Measurements from ENCODE around the gene ABHD17C.

ABHD17C gene

DNA sequence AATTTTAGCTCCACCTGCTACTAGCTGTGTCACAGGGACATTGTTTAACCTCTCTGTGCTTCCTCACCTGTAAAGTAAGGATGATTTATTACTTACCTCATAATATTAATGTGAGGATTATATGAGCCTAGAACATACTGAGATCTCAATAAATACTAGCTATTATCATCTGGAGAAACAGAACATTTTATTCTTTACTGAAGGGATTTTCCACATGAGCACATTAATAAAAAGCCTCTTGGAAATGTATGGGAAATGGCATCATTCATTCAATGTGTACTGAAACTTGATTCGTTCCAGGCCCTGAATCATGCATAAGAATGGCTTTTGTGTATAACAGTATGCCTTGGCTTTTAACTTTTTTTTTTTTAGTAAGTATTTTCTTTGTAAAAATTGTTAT, 73.0 kb downstream of the ABHD17C start:
- Histone ChIP-seq H3K36me3 (replicated peaks) (no peaks in the 10 kb centered on the region), H3K4me1 (no peaks in the 10 kb centered on the region), H3K4me3 (no peak overlapping the region), H3K9me3 (no peaks in the 10 kb centered on the region), H3K27me3 (ENCODE audit: low read depth) (no peaks in the 10 kb centered on the region)
- in situ Hi-C loops (cut with MboI; ENCODE audit: low sequenced_read_pairs), result no loop called here
- DNase-seq (ENCODE audit: low spot score in 2 of 2), result peak in 1 of 2 experiments; percentile 43

DNA sequence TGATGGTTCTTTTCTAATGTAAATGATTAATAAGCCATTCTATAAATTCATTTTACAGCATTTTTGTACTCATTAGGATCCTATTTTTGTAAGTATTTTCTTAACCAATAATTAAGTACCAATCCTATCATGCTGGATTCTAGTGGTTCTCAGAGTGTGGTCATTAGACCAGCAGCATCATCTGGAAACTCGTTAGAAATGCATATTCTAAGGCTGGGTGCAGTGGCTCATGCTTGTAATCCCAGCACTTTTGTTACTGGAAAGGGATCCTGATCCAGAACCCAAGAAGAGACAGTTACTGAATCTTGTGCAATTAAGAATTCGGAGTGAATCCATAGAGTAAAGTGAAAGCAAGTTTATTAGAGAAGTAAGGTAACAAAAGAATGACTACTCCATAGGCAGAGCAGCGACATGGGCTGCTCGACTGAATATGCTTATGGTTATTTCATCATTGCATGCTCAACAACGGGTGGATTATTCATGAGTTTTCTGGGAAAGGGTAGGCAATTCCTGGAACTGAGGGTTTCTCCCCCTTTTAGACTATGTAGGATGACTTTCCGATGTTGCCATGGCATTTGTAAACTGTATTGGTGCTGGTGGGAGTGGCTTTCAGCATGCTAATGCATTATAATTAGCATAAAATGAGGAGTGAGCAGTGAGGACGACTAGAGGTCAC, 74.2 kb downstream of the ABHD17C start:
- in situ Hi-C loops (cut with MboI; ENCODE audit: low sequenced_read_pairs), result no loop called here
- H3K9me3 ChIP-seq, result no peaks in the 10 kb centered on the region
- H3K27me3 ChIP-seq (ENCODE audit: low read depth), result no peaks in the 10 kb centered on the region
- no peak for DNase-seq (ENCODE audit: low spot score in 2 of 2)
- H3K36me3 ChIP-seq (replicated peaks), result no peaks in the 10 kb centered on the region
- H3K4me1 ChIP-seq, result no peaks in the 10 kb centered on the region
- H3K4me3 ChIP-seq, result no peak overlapping the region

DNA sequence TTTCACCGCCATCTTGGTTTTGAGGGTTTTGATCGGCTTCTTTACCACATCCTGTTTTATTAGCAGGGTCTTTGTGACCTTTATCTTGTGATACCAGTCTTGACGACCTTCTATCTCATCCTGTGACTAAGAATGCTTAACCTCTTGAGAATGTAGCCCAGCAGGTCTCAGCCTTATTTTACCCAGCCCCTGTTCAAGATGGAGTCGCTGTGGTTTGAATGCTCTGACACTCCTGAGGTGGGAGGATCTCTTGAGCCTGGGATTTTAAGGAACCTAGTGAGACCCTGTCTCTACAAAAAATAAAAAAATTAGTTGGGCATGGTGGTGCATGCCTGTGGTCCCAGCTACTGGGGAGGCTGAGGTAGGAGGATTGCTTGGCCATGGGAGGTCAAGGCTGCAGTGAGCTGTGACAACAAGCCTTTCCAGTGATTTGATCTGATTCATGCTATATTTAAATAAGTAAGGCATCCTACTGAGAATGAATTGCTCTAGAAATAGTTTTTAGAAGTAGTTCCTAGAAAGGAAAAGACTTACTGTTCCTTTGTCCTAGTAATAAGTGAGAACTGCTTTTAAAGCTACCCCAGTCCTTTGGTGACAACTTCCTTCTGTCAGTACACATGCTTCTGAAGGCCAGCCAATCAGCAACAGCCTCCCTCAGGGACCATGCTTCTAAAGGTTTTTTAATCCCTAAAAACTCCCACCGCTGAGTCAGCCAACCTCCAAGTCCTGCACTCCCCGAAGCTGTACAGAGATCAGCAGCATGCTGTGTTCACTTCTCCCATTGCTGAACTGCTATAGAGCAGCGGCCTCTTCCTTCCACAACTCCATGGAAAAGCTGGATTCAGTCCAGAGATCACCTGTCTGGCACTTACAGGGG, 75.0 kb downstream of the ABHD17C start:
- in situ Hi-C loops (cut with MboI; ENCODE audit: low sequenced_read_pairs), result no loop called here
- Histone ChIP-seq H3K9me3 (no peaks in the 10 kb centered on the region), H3K4me1 (no peaks in the 10 kb centered on the region), H3K4me3 (no peak overlapping the region), H3K27me3 (ENCODE audit: low read depth) (no peaks in the 10 kb centered on the region), H3K36me3 (replicated peaks) (no peaks in the 10 kb centered on the region)
- no peak for DNase-seq (ENCODE audit: low spot score in 2 of 2)

DNA sequence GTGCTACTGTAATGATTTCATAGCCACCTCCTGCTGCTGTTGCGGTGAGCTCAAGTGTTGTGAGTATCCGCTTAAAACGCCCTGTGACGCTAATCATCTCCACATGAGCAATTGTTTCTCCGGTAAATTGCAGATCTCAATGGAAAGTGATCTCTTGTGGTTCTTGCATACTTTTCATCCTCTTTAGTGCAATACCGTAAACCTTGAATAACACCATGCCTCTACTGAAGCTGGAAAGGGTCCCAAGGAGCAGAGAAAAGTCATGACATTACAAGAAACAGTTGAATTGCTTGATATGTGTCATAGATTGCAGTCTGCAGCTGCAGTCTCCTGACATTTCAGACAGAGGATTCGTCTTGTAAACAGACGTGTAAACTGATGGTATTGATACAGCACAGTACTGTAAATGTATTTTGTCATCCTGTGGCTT, 78.0 kb downstream of the ABHD17C start:
- H3K4me3 ChIP-seq, result no peak overlapping the region
- peaks cover 8% of the 10 kb centered on the region for H3K4me1 ChIP-seq
- no peaks in the 10 kb centered on the region for H3K9me3 ChIP-seq
- in situ Hi-C loops (cut with MboI; ENCODE audit: low sequenced_read_pairs), result no loop called here
- no peak for DNase-seq (ENCODE audit: low spot score in 2 of 2)
- no peaks in the 10 kb centered on the region for H3K27me3 ChIP-seq (ENCODE audit: low read depth)
- H3K36me3 ChIP-seq (replicated peaks), result no peaks in the 10 kb centered on the region

GRCh38 chr15:80773792-80774352, 78.8 kb downstream of the ABHD17C start:
- H3K4me3 ChIP-seq, result no peak overlapping the region
- in situ Hi-C loops (cut with MboI; ENCODE audit: low sequenced_read_pairs), result no loop called here

GRCh38 chr15:80774486-80774885, 79.4 kb downstream of the ABHD17C start:
- Histone ChIP-seq H3K9me3 (no peaks in the 10 kb centered on the region), H3K36me3 (replicated peaks) (no peaks in the 10 kb centered on the region), H3K27me3 (ENCODE audit: low read depth) (peaks cover 5% of the 10 kb centered on the region), H3K4me1 (peaks cover 8% of the 10 kb centered on the region), H3K4me3 (no peak overlapping the region)
- no peak for DNase-seq (ENCODE audit: low spot score in 2 of 2)
- in situ Hi-C loops (cut with MboI; ENCODE audit: low sequenced_read_pairs), result no loop called here

More at GRCh38 chr15:80773792-80774352, 78.8 kb downstream of the ABHD17C start:
- Histone ChIP-seq H3K9me3 (no peaks in the 10 kb centered on the region), H3K27me3 (ENCODE audit: low read depth) (no peaks in the 10 kb centered on the region), H3K4me1 (peaks cover 8% of the 10 kb centered on the region), H3K36me3 (replicated peaks) (no peaks in the 10 kb centered on the region)
- no peak for DNase-seq (ENCODE audit: low spot score in 2 of 2)

- Histone ChIP-seq H3K27me3 (ENCODE audit: low read depth) (peaks cover 13% of the 10 kb centered on the region), H3K4me3 (no peak overlapping the region), H3K36me3 (replicated peaks) (no peaks in the 10 kb centered on the region), H3K4me1 (peaks cover 8% of the 10 kb centered on the region), H3K9me3 (no peaks in the 10 kb centered on the region)
- in situ Hi-C loops (cut with MboI; ENCODE audit: low sequenced_read_pairs), result loop anchor here (5.0 kb wide), 2 partner anchors 208 to 318 kb away; no protein-coding TSS in a partner anchor
- no peak for DNase-seq (ENCODE audit: low spot score in 2 of 2)
Observed at GRCh38 chr15:80775338-80775737, 80.2 kb downstream of the ABHD17C start.

GRCh38 chr15:80776420-80777045, 81.4 kb downstream of the ABHD17C start:
- Histone ChIP-seq H3K4me3 (no peak overlapping the region), H3K4me1 (peaks cover 8% of the 10 kb centered on the region), H3K27me3 (ENCODE audit: low read depth) (peaks cover 25% of the 10 kb centered on the region), H3K36me3 (replicated peaks) (no peaks in the 10 kb centered on the region), H3K9me3 (no peaks in the 10 kb centered on the region)
- peak; percentile 82 to 92 for DNase-seq (ENCODE audit: low spot score in 2 of 2)
- in situ Hi-C loops (cut with MboI; ENCODE audit: low sequenced_read_pairs), result loop anchor here (5.0 kb wide), 2 partner anchors 209 to 319 kb away; no protein-coding TSS in a partner anchor

DNA sequence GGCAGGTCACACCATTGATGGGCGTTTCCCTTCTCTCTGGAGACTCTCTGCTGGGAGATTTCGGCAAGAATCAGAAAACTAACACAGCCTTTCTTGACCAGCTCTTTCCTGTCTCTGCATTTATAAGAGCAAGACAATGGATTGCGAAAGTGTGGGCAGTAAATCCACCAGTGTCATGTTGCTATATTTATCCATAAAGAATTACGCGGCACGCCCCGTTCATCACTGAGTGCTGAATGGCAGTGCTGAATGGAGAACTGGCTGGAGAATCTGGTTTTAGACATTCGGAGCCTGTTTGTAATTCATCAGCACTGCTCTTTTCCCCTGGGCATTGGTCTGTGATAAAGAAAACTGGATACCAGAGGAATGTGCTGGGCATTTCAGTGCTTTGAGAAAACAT, 82.0 kb downstream of the ABHD17C start:
- in situ Hi-C loops (cut with MboI; ENCODE audit: low sequenced_read_pairs), result loop anchor here (5.0 kb wide), 2 partner anchors 210 to 320 kb away; no protein-coding TSS in a partner anchor
- peak; percentile 64 to 74 for DNase-seq (ENCODE audit: low spot score in 2 of 2)
- Histone ChIP-seq H3K27me3 (ENCODE audit: low read depth) (peaks cover 31% of the 10 kb centered on the region), H3K4me1 (peaks cover 8% of the 10 kb centered on the region), H3K36me3 (replicated peaks) (no peaks in the 10 kb centered on the region), H3K9me3 (no peaks in the 10 kb centered on the region), H3K4me3 (no peak overlapping the region)

DNA sequence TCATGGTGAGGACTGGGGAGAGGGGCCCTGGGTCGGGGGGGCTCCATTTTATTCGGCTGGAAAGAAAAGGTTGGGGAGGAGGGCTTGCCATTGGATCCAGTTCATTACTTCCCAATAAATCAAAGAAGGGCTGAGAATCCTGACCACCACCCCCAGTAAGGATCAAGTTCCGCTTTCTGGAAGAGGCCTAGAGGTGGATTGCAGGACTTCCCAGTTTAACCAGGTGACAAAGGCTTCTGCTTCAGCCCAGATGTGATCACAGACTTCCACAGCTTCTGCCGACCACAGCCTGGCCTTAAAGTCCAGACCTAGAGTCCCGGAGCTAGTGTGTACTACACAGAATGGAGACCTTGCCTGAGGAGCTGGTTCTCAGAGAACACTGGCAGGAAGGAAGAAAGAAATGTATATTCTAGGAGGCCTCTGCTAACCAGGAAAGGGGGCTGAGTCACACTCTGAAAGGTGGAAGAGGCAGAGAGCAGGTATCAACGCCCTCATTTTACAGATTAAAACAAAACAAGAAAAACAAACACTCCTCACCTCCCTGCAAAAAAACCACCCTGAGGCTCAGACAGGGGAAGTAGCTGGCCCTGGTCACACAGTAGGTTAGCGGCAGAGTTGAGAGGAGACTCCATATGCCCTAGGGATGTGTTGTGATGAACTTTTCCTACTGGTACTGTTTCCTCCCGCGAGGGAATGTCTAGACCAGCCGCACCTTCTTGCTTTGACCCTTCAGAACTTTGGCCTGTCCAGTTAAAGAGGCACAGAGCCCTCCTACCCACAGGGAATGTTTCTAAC, 82.9 kb downstream of the ABHD17C start:
- H3K36me3 ChIP-seq (replicated peaks), result no peaks in the 10 kb centered on the region
- no peak overlapping the region for H3K4me3 ChIP-seq
- peaks cover 8% of the 10 kb centered on the region for H3K4me1 ChIP-seq
- in situ Hi-C loops (cut with MboI; ENCODE audit: low sequenced_read_pairs), result loop anchor here (5.0 kb wide), 2 partner anchors 211 to 321 kb away; no protein-coding TSS in a partner anchor
- peaks cover 39% of the 10 kb centered on the region for H3K27me3 ChIP-seq (ENCODE audit: low read depth)
- no peak for DNase-seq (ENCODE audit: low spot score in 2 of 2)
- no peaks in the 10 kb centered on the region for H3K9me3 ChIP-seq

GRCh38 chr15:80778621-80778963, 83.5 kb downstream of the ABHD17C start:
- Histone ChIP-seq H3K9me3 (no peaks in the 10 kb centered on the region), H3K36me3 (replicated peaks) (no peaks in the 10 kb centered on the region), H3K27me3 (ENCODE audit: low read depth) (peaks cover 39% of the 10 kb centered on the region), H3K4me1 (peaks cover 8% of the 10 kb centered on the region), H3K4me3 (no peak overlapping the region; the same call in 1 of the 2 replicates)
- no peak for DNase-seq (ENCODE audit: low spot score in 2 of 2)
- in situ Hi-C loops (cut with MboI; ENCODE audit: low sequenced_read_pairs), result loop anchor here (5.0 kb wide), 2 partner anchors 211 to 321 kb away; no protein-coding TSS in a partner anchor

DNA sequence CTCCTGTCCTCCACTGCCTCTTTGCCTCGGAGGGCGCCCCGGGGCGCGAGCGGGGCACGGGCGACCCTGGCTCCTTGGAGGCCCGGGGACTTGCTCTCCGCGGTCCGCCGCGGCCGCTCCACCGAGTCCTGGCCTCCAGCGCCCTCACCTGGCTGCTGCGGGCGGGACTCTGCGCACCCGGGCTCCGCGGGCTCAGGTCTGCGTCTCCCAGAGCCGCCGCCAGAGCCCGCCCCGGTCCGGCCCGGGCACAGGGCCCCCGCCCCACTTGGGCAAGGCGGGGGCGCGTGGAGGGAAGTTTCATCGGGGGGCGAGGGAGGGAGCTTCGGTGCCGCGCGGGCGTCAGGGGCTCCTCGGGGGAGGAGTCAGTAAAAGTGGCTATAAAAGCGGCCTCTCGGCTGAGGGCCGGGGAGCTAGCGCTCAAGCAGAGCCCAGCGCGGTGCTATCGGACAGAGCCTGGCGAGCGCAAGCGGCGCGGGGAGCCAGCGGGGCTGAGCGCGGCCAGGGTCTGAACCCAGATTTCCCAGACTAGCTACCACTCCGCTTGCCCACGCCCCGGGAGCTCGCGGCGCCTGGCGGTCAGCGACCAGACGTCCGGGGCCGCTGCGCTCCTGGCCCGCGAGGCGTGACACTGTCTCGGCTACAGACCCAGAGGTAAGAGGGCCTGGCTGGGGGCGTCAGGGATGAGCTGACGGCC, 84.0 kb downstream of the ABHD17C start, which contains the start of gene CEMIP:
TSS of gene CEMIP (plus strand) at position 407 of the 694 bp plus-strand sequence. CDS start 94,510 bp downstream, outside the sequence.
- Histone ChIP-seq H3K4me1 (peaks cover 8% of the 10 kb centered on the region), H3K27me3 (ENCODE audit: low read depth) (peaks cover 39% of the 10 kb centered on the region), H3K36me3 (replicated peaks) (no peaks in the 10 kb centered on the region), H3K4me3 (peak within 1 kb of the TSS; percentile 31), H3K9me3 (no peaks in the 10 kb centered on the region)
- peak; percentile 84 to 94 for DNase-seq (ENCODE audit: low spot score in 2 of 2)
- in situ Hi-C loops (cut with MboI; ENCODE audit: low sequenced_read_pairs), result loop anchor here (5.0 kb wide), 2 partner anchors 212 to 322 kb away; no protein-coding TSS in a partner anchor
